HCT116 (cell line): Measurements from ENCODE around the gene APOL4. TPM values are rescaled to one million over a fixed set of nuclear protein-coding genes. Genes with fewer than 3 reads are reported as not detected.

Experiments
- ATAC-seq: fragments of 200-7000 bp; cut with Tn5 transposase; 2 replicates; pipeline ENCODE4 v1.9.1; 2020; ENCODE audit warnings: mild to moderate bottlenecking, moderate library complexity
- BruUV-seq: library from RNA; stranded (reverse); fragments of 400-500 nt; replicated peaks from 2 replicates; lab custom pipeline; 2021; lab: Mats Ljungman, UMichigan
- CTCF ChIA-PET: fragments of 300-600 bp; sonication (Branson Sonifier 250); formaldehyde crosslinking; loops from one replicate; lab custom pipeline; 2021; ENCODE audit warnings: antibody characterized with exemption; lab: Charles Lee
- POLR2A ChIA-PET: fragments of 300-600, 350-600 bp; sonication (Branson Sonifier 250); formaldehyde crosslinking; loops from one replicate; lab custom pipeline; 2021; ENCODE audit warnings: antibody characterized with exemption; lab: Charles Lee
- RAD21 ChIA-PET, 2 experiments: fragments of 300-600 bp; sonication (Branson Sonifier 250); formaldehyde crosslinking; loops; one replicate each; lab custom pipeline; 2023; ENCODE audit warnings: low total read pairs in 2 of 2; ENCODE audit not compliant: uncharacterized antibody in 2 of 2, unreplicated experiment in 2 of 2, low non-redundant PET in 1 of 2; lab: Charles Lee
- DNase-seq: peaks from one replicate; pipeline ENCODE4 v3.0.0-alpha.2; 2010; ENCODE audit warnings: low read depth, low spot score
- H2AFZ ChIP-seq: fragments of 200-600 bp; shearing (Covaris generic), sonication (generic); 2 replicates; pipeline ENCODE4 v1.6.1; 2017; ENCODE audit warnings: low read depth, mixed run types, mixed read lengths, antibody characterized with exemption, low read length; ENCODE audit not compliant: poor library complexity, severe bottlenecking
- H3K27ac ChIP-seq: 2 replicates; pipeline ENCODE4 v1.5.1; 2012; ENCODE audit warnings: low read depth, low read length
- H3K27me3 ChIP-seq: fragments of 200-600 bp; sonication (generic); 2 replicates; pipeline ENCODE4 v1.6.1; 2016; ENCODE audit warnings: mixed run types, low read length, mixed read lengths; ENCODE audit not compliant: insufficient read depth
- H3K36me3 ChIP-seq, 2 experiments: fragments of 200-500 bp in 1 of 2; fragments of 200-600 bp in 1 of 2; sonication (Bioruptor generic) in 1 of 2; sonication (generic) in 1 of 2; 2 replicates each; pipeline versions ENCODE4 v1.5.1 to v1.6.1; 2014 to 2016; ENCODE audit warnings: low read length in 2 of 2, inconsistent platforms in 1 of 2, mixed read lengths in 1 of 2, mixed run types in 1 of 2; ENCODE audit not compliant: insufficient read depth in 2 of 2, control insufficient read depth in 1 of 2
- H3K4me1 ChIP-seq, 2 experiments: fragments of 200-600 bp in 1 of 2; sonication (generic) in 1 of 2; 2 replicates each; pipeline versions ENCODE4 v1.5.1 to v1.6.1; 2012 to 2017; ENCODE audit warnings: low read length in 2 of 2, inconsistent platforms in 1 of 2, mild to moderate bottlenecking in 1 of 2, mixed read lengths in 1 of 2, mixed run types in 1 of 2, moderate library complexity in 1 of 2; ENCODE audit not compliant: insufficient read depth in 2 of 2, control insufficient read depth in 1 of 2
- H3K4me2 ChIP-seq: fragments of 200-600 bp; sonication (generic); 2 replicates; pipeline ENCODE4 v1.6.1; 2017; ENCODE audit warnings: mixed run types, low read length, mixed read lengths
- H3K4me3 ChIP-seq, 2 experiments: fragments of 200-600 bp in 1 of 2; sonication (generic) in 1 of 2; replicated peaks in 1 of 2; 2 replicates each; pipeline ENCODE4 v1.5.1; 2011 to 2016; ENCODE audit warnings: low read length in 2 of 2, control low read depth in 1 of 2, low read depth in 1 of 2, mild to moderate bottlenecking in 1 of 2, mixed read lengths in 1 of 2, mixed run types in 1 of 2
- H3K79me2 ChIP-seq: fragments of 200-600 bp; sonication (generic); 2 replicates; pipeline ENCODE4 v1.6.1; 2017; ENCODE audit warnings: mild to moderate bottlenecking, mixed run types, low read length, moderate library complexity, mixed read lengths; ENCODE audit not compliant: insufficient read depth
- H3K9ac ChIP-seq: fragments of 200-600 bp; sonication (generic); 2 replicates; pipeline ENCODE4 v1.6.1; 2016; ENCODE audit warnings: low read length, mixed read lengths
- H3K9me2 ChIP-seq: fragments of 200-600 bp; sonication (generic), shearing (Covaris generic); 2 replicates; pipeline ENCODE4 v1.6.1; 2017; ENCODE audit warnings: mixed run types, mild to moderate bottlenecking, moderate library complexity; ENCODE audit not compliant: insufficient read depth
- H3K9me3 ChIP-seq, 2 experiments: fragments of 200-500 bp in 1 of 2; fragments of 200-600 bp in 1 of 2; sonication (Bioruptor generic) in 1 of 2; sonication (generic) in 1 of 2; 2 replicates each; pipeline ENCODE4 v1.6.1; 2014 to 2017; ENCODE audit warnings: low read length in 2 of 2, mixed read lengths in 2 of 2, inconsistent platforms in 1 of 2, low read depth in 1 of 2, mild to moderate bottlenecking in 1 of 2, mixed run types in 1 of 2, moderate library complexity in 1 of 2; ENCODE audit not compliant: control insufficient read depth in 1 of 2, insufficient read depth in 1 of 2
- H4K20me1 ChIP-seq: fragments of 200-600 bp; sonication (generic), shearing (Covaris generic); 2 replicates; pipeline ENCODE4 v1.6.1; 2017; ENCODE audit warnings: mixed run types, mild to moderate bottlenecking, moderate library complexity; ENCODE audit not compliant: insufficient read depth
- ELF1 ChIP-seq: IDR thresholded peaks from 2 replicates; pipeline ENCODE4 v1.6.1; 2012; ENCODE audit warnings: low read depth, borderline replicate concordance
- EZH2 ChIP-seq: fragments of 200-600 bp; sonication (generic); IDR thresholded peaks from 2 replicates; pipeline ENCODE4 v1.6.1; 2017; ENCODE audit warnings: antibody characterized with exemption, mixed run types
- EZH2phosphoT487 ChIP-seq: fragments of 200-600 bp; IDR thresholded peaks from 2 replicates; pipeline ENCODE4 v1.6.1; 2018; ENCODE audit warnings: antibody characterized with exemption, borderline replicate concordance
- FOSL1 ChIP-seq: IDR thresholded peaks from 2 replicates; pipeline ENCODE4 v1.6.1; 2012; ENCODE audit warnings: low read depth
- MAX ChIP-seq: IDR thresholded peaks from 2 replicates; pipeline ENCODE4 v1.6.1; 2012
- POLR2AphosphoS5 ChIP-seq: IDR thresholded peaks from 2 replicates; pipeline ENCODE4 v1.6.1; 2011; ENCODE audit warnings: mild to moderate bottlenecking, low read depth, low read length, moderate library complexity
- SIN3A ChIP-seq: IDR thresholded peaks from 2 replicates; pipeline ENCODE4 v1.6.1; 2012; ENCODE audit warnings: low read depth
- YY1 ChIP-seq: IDR thresholded peaks from 2 replicates; pipeline ENCODE4 v1.6.1; 2011; ENCODE audit warnings: low read length, low read depth, moderate library complexity, mild to moderate bottlenecking; ENCODE audit not compliant: insufficient replicate concordance; ENCODE audit errors: extremely low read depth
- ZBTB33 ChIP-seq: IDR thresholded peaks from 2 replicates; pipeline ENCODE4 v1.6.1; 2011; ENCODE audit warnings: mild to moderate bottlenecking, low read length, moderate library complexity; ENCODE audit not compliant: insufficient replicate concordance; ENCODE audit errors: extremely low read depth
- ZFX ChIP-seq: fragments of 450-650 bp; IDR thresholded peaks from 2 replicates; pipeline ENCODE4 v1.6.1; 2017
- intact Hi-C: fragments of 100-400 bp; cut with micrococcal nuclease; formaldehyde crosslinking; loops from 2 replicates; pipeline ENCODE4 v1.10.0; 2022
- total RNA-seq: library from RNA; stranded (reverse); gene quantifications from one replicate; pipeline ENCODE4 v1.2.1, GENCODE V29; 2021; ENCODE audit not compliant: unreplicated experiment

The APOL4 gene
- total RNA-seq, 1 experiment from 2014 or later = not detected

GRCh38 chr22:36238373-36239149 is 37.0 kb upstream of the APOL4 start:
- no peaks in the 10 kb centered on the region for H3K27me3 ChIP-seq
- intact Hi-C loops = loop anchor here (1.0 to 5.0 kb wide), 2 partner anchors 41 to 243 kb away; partner anchors contain the start of gene TXN2
- H3K4me3 ChIP-seq = peak overlapping the region; percentile 69 to 84
- peaks cover 7% of the 10 kb centered on the region; the same call in 1 of the 2 replicates for H3K79me2 ChIP-seq
- peak overlapping the region; percentile 81 for H2AFZ ChIP-seq
- peak overlapping the region; percentile 73 for H3K9ac ChIP-seq
- TF ChIP-seq YY1 (no peak), ZFX (no peak), SIN3A (no peak), EZH2 (no peak), ELF1 (no peak), MAX (no peak), EZH2phosphoT487 (no peak), FOSL1 (no peak), POLR2AphosphoS5 (no peak), ZBTB33 (no peak)
- ChIA-PET CTCF (interaction anchor here (0.8 to 2.1 kb wide), 5 partner anchors 27 to 232 kb away, joined by 3 to 7 read pairs (median 3); no protein-coding TSS in a partner anchor), POLR2A (interaction anchor here (1.0 to 1.7 kb wide), 3 partner anchors 11 to 22 kb away, joined by 3 to 4 read pairs (median 4); no protein-coding TSS in a partner anchor), RAD21 (no interaction called here)
- no TSS peak for BruUV-seq
- H4K20me1 ChIP-seq = no peaks in the 10 kb centered on the region
- DNase-seq (no peak), ATAC-seq (peak; percentile 55)
- H3K27ac ChIP-seq = peak overlapping the region; percentile 90
- H3K4me2 ChIP-seq = peak overlapping the region; percentile 90
- no peaks in the 10 kb centered on the region for H3K36me3 ChIP-seq
- H3K4me1 ChIP-seq = peaks cover 15 to 22% of the 10 kb centered on the region in 2 experiments; a peak in 3 of 4 replicates
- H3K9me3 ChIP-seq = no peaks in the 10 kb centered on the region
- H3K9me2 ChIP-seq = no peaks in the 10 kb centered on the region
